ENCODE results near the gene PNLIPRP1. TPM values are rescaled to one million over a fixed set of nuclear protein-coding genes. Genes with fewer than 3 reads are reported as not detected.

Gene PNLIPRP1
- total RNA-seq, 1 donor from 2014 or later: not detected

DNA sequence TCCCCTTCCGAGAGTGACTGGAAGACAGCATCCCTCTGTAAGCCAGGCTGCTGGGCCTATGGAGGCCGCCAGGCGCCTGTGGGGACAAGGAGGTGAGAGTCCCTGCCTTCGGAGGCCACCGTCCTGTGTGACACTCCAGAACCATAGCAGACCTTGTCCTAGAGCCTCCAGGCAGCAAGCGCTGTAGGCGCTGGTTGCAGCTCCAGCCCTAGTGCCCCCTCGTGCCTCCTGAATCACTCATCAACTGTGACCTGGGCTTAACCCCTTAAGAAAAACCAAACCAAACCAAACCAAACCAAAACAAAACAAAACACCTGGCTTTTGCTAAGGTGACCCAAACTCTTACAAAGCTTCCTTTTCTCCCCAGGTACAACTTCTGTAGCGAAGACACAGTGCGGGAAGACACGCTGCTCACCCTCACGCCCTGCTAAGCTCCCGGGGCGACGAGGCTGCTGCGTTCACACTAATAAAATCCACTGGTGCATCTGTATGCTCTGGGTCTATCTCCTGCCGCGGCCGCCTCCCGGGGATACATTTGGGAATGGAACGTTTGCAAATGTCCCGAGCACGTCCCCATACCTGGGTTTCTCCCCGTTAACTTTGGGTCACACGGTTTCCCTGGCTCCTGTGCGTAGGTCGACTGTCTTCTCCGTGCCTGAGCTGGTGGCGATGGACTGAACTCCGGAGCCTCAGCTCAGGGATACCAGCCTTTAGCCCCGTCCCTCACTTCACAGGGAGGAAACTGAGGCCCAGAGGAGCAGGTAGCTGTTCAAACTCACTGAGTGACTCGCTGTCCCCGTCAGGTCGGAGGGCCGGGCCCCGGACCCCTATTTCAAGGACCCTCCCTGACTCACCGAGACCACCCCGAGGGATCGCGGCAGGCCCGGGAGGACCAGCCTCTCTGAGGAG, 18.2 kb downstream of the PNLIPRP1 start:
- no peak for DNase-seq (ENCODE audit: low read depth, low spot score)
- H3K27me3 Mint-ChIP-seq (ENCODE audit: low read depth): peaks cover 3% of the 10 kb centered on the region

DNA sequence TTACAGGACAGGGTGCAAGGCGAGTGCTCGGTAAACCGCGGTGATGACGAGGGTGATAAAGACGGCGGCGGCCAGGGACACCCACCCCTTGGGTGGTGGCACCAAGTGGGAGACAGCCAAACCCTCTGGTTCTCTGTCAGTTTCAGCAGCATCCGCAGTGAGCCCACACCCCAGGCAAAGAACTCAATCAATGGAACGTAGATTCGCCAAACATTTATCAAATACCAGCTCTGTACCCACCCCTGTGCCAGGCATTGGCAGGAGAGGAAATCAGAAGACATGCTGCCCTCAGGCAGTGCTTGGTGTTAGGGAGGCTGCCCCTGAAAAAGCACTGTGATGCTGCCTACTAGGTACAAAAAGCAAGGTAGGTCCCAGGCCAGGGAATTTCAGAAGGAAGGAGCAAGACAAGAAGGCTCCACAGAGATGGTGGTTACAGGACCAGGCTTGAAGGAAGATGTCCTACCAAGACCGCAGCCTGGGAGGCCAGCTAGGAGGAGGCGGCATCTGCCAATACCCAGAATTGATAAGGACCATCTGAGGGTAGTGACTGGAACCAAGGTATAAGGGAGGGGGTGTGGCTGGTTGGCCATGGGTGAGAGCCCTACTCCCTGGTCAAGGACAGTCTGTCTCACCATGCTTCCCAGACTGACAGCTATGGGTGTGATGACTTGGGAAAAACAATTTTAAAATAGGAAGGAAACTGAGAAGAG, 19.8 kb downstream of the PNLIPRP1 start:
- no peak overlapping the region for H3K4me3 Mint-ChIP-seq
- peaks cover 3% of the 10 kb centered on the region for H3K27me3 Mint-ChIP-seq (ENCODE audit: low read depth)
- H3K9me3 Mint-ChIP-seq: peaks cover 2% of the 10 kb centered on the region
- peak overlapping the region; percentile 50 for H3K27ac Mint-ChIP-seq (ENCODE audit: unreplicated experiment)
- TF ChIP-seq, protein P1, sequence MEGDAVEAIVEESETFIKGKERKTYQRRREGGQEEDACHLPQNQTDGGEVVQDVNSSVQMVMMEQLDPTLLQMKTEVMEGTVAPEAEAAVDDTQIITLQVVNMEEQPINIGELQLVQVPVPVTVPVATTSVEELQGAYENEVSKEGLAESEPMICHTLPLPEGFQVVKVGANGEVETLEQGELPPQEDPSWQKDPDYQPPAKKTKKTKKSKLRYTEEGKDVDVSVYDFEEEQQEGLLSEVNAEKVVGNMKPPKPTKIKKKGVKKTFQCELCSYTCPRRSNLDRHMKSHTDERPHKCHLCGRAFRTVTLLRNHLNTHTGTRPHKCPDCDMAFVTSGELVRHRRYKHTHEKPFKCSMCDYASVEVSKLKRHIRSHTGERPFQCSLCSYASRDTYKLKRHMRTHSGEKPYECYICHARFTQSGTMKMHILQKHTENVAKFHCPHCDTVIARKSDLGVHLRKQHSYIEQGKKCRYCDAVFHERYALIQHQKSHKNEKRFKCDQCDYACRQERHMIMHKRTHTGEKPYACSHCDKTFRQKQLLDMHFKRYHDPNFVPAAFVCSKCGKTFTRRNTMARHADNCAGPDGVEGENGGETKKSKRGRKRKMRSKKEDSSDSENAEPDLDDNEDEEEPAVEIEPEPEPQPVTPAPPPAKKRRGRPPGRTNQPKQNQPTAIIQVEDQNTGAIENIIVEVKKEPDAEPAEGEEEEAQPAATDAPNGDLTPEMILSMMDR (conservative IDR thresholded peaks at IDR 0.05): no peak
- DNase-seq (ENCODE audit: low read depth, low spot score): no peak
- no peaks in the 10 kb centered on the region for H3K36me3 Mint-ChIP-seq (ENCODE audit: low read depth)
- peaks cover 5% of the 10 kb centered on the region for H3K4me1 Mint-ChIP-seq

More for the DNA sequence above, 18.2 kb downstream of the PNLIPRP1 start:
- peaks cover 2% of the 10 kb centered on the region for H3K9me3 Mint-ChIP-seq
- no peaks in the 10 kb centered on the region for H3K36me3 Mint-ChIP-seq (ENCODE audit: low read depth)
- H3K27ac Mint-ChIP-seq (ENCODE audit: unreplicated experiment): no peak overlapping the region
- peaks cover 5% of the 10 kb centered on the region for H3K4me1 Mint-ChIP-seq
- TF ChIP-seq, protein P1 (conservative IDR thresholded peaks at IDR 0.05): no peak
- peak overlapping the region; percentile 84 for H3K4me3 Mint-ChIP-seq

DNA sequence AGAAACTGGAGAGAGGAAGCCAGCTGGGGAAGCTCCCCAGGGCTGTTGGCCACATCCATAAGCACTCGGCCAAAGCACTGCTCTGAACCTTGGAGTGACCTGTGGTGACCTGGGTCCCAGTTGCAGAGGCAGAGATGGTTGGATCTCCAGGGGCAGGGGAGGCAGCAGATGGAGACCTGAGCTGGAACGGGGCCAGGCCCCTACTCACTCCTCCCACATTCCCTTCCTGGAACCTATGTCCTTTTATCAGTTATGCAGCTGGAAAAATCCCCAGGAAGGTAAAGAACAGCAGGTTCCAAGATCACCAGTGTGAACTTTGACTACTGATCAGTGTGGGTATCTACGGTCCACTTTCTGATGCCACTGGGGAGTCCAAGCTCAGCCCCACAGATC, 20.4 kb downstream of the PNLIPRP1 start:
- H3K27ac Mint-ChIP-seq (ENCODE audit: unreplicated experiment): peak overlapping the region; percentile 50
- H3K9me3 Mint-ChIP-seq: peaks cover 2% of the 10 kb centered on the region
- H3K36me3 Mint-ChIP-seq (ENCODE audit: low read depth): no peaks in the 10 kb centered on the region
- H3K27me3 Mint-ChIP-seq (ENCODE audit: low read depth): peaks cover 3% of the 10 kb centered on the region
- peaks cover 5% of the 10 kb centered on the region for H3K4me1 Mint-ChIP-seq
- DNase-seq (ENCODE audit: low read depth, low spot score): no peak
- TF ChIP-seq, protein P1 (conservative IDR thresholded peaks at IDR 0.05): no peak
- no peak overlapping the region for H3K4me3 Mint-ChIP-seq

DNA sequence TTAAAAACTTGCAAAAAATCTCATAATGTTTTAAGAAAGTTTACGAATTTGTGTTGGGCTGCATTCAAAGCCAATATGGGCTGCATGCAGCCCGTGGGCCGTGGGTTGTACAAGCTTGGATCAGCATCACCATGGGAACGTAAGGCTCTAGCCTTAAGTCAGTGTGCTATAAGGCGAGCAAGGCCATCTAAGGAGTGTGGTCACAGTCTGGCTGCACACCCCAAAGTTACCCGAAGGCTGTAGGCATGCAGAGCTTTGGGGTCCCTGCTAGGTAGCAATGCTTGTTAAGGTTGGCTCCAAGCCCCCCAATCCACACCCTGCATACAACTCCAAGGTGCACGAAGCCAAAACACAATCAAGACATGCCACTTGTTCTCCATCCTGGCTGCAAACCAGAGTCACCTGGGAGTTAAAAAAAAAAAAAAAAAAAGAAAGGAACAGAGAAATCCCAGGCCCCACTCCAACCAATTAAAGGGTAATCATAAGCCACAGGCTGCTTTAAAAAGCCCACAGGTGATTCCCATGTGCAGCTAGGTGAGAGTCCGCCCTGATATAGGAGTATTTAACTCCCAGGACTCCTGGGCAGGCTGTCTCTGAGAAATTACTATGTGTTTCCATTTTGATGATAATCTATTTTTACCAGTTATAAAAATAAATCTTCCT, 21.5 kb downstream of the PNLIPRP1 start:
- Mint-ChIP-seq H3K4me3 (no peak overlapping the region), H3K9me3 (peaks cover 2% of the 10 kb centered on the region), H3K36me3 (ENCODE audit: low read depth) (no peaks in the 10 kb centered on the region), H3K27me3 (ENCODE audit: low read depth) (peaks cover 3% of the 10 kb centered on the region), H3K27ac (ENCODE audit: unreplicated experiment) (no peak overlapping the region), H3K4me1 (peaks cover 5% of the 10 kb centered on the region)
- TF ChIP-seq, protein P1 (conservative IDR thresholded peaks at IDR 0.05): no peak
- DNase-seq (ENCODE audit: low read depth, low spot score): no peak

DNA sequence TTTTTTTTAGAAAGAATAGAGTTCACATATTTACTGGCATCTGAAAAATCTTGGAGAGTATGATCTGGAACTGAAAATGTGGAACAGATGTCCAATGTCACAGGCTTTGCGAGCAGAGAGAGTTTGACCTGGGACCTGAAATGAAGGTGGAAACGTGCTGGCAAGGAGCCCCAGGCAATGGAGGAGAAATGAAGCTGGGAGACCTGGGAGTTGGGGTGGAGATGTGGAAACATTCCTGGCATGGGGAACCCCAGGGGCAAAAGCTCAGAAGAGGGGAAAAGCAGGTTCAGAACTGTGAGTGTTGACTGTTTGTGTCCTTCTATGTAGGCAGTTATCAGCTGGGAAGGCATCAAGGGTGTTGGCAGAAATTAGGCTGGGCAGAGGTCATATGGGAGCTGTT, 22.7 kb downstream of the PNLIPRP1 start:
- H3K36me3 Mint-ChIP-seq (ENCODE audit: low read depth): no peaks in the 10 kb centered on the region
- H3K27me3 Mint-ChIP-seq (ENCODE audit: low read depth): peaks cover 3% of the 10 kb centered on the region
- TF ChIP-seq, protein P1 (conservative IDR thresholded peaks at IDR 0.05): no peak
- H3K27ac Mint-ChIP-seq (ENCODE audit: unreplicated experiment): no peak overlapping the region
- no peak for DNase-seq (ENCODE audit: low read depth, low spot score)
- peaks cover 5% of the 10 kb centered on the region for H3K4me1 Mint-ChIP-seq
- H3K9me3 Mint-ChIP-seq: peaks cover 2% of the 10 kb centered on the region
- peak overlapping the region; percentile 29 for H3K4me3 Mint-ChIP-seq

Data from neural crest cell (in vitro differentiated cells).